WTC11 (cell line): ENCODE data around the gene CIBAR2. TPM values are rescaled to one million over a fixed set of nuclear protein-coding genes. Genes with fewer than 3 reads are reported as not detected.

Source experiments
- ATAC-seq: fragments of 200-7000 bp; cut with Tn5 transposase; 2 replicates; pipeline ENCODE4 v1.10.0; 2021; ENCODE audit warnings: mild to moderate bottlenecking, moderate library complexity
- CTCF ChIA-PET: fragments of 300-600 bp; sonication (Branson Sonifier 250); formaldehyde crosslinking; loops from one replicate; lab custom pipeline; 2021; ENCODE audit warnings: antibody characterized with exemption; lab: Charles Lee
- POLR2A ChIA-PET: fragments of 350-600 bp; sonication (Branson Sonifier 250); formaldehyde crosslinking; loops from one replicate; lab custom pipeline; 2021; ENCODE audit warnings: antibody characterized with exemption; lab: Charles Lee
- DNase-seq: peaks from one replicate; pipeline ENCODE4 v3.0.0; 2021; ENCODE audit warnings: low spot score
- H3K27ac Mint-ChIP-seq: 2 replicates; pipeline ENCODE4 v1.8.0; 2021; ENCODE audit warnings: mixed read lengths
- H3K27me3 Mint-ChIP-seq: 2 replicates; pipeline ENCODE4 v1.8.0; 2021; ENCODE audit warnings: low read depth, mild to moderate bottlenecking, moderate library complexity, mixed read lengths
- H3K36me3 Mint-ChIP-seq: 2 replicates; pipeline ENCODE4 v1.8.0; 2021; ENCODE audit warnings: mixed read lengths
- H3K4me1 Mint-ChIP-seq: 2 replicates; pipeline ENCODE4 v1.8.0; 2022; ENCODE audit warnings: mixed read lengths
- H3K4me3 Mint-ChIP-seq: 2 replicates; pipeline ENCODE4 v1.8.0; 2021; ENCODE audit warnings: mild to moderate bottlenecking, moderate library complexity, mixed read lengths
- H3K9me3 Mint-ChIP-seq: 2 replicates; pipeline ENCODE4 v1.8.0; 2021; ENCODE audit warnings: mixed read lengths
- ATF1 ChIP-seq: sonication (generic); formaldehyde crosslinking; IDR thresholded peaks from 2 replicates; pipeline ENCODE4 v1.8.1; 2023; ENCODE audit warnings: mild to moderate bottlenecking, moderate library complexity, missing genetic modification reagents
- CBFB ChIP-seq: sonication (generic); formaldehyde crosslinking; IDR thresholded peaks from 2 replicates; pipeline ENCODE4 v1.8.1; 2022; ENCODE audit warnings: mild to moderate bottlenecking, low read depth, missing genetic modification reagents
- ESRRA ChIP-seq: sonication (generic); formaldehyde crosslinking; IDR thresholded peaks from 2 replicates; pipeline ENCODE4 v1.8.1; 2022; ENCODE audit warnings: mild to moderate bottlenecking, missing genetic modification reagents, borderline replicate concordance
- GRHL2 ChIP-seq: fragments of 250-450 bp; sonication (Bioruptor Pico); IDR thresholded peaks from 2 replicates; pipeline ENCODE4 v1.8.0; 2022; ENCODE audit warnings: mild to moderate bottlenecking, moderate library complexity; ENCODE audit not compliant: insufficient replicate concordance, severe bottlenecking
- GTF2I ChIP-seq: fragments of 250-450 bp; sonication (Bioruptor Pico); conservative IDR thresholded peaks from 2 replicates; pipeline ENCODE4 v1.4.0; 2021; ENCODE audit warnings: mild to moderate bottlenecking
- MXD4 ChIP-seq: fragments of 250-450 bp; sonication (Bioruptor Pico); IDR thresholded peaks from 2 replicates; pipeline ENCODE4 v1.8.0; 2021; ENCODE audit warnings: mild to moderate bottlenecking, moderate library complexity, borderline replicate concordance
- MYBL2 ChIP-seq: sonication (generic); formaldehyde crosslinking; IDR thresholded peaks from 2 replicates; pipeline ENCODE4 v1.8.1; 2023; ENCODE audit warnings: mild to moderate bottlenecking, moderate library complexity, missing genetic modification reagents
- NFATC4 ChIP-seq: fragments of 250-450 bp; sonication (Bioruptor Pico); IDR thresholded peaks from 2 replicates; pipeline ENCODE4 v1.9.0; 2021; ENCODE audit warnings: mild to moderate bottlenecking
- RELA ChIP-seq: sonication (generic); formaldehyde crosslinking; IDR thresholded peaks from 2 replicates; pipeline ENCODE4 v1.8.1; 2022; ENCODE audit warnings: missing genetic modification reagents, mild to moderate bottlenecking, borderline replicate concordance
- RORB ChIP-seq: fragments of 250-450 bp; sonication (Bioruptor Pico); IDR thresholded peaks from 2 replicates; pipeline ENCODE4 v1.9.0; 2021; ENCODE audit warnings: mild to moderate bottlenecking
- SP1 ChIP-seq: sonication (generic); formaldehyde crosslinking; conservative IDR thresholded peaks from 2 replicates; pipeline ENCODE4 v1.8.1; 2022; ENCODE audit warnings: missing genetic modification reagents
- TEAD4 ChIP-seq: sonication (generic); formaldehyde crosslinking; IDR thresholded peaks from 2 replicates; pipeline ENCODE4 v1.8.0; 2022; ENCODE audit warnings: mild to moderate bottlenecking, missing genetic modification reagents
- ZNF219 ChIP-seq: sonication (generic); formaldehyde crosslinking; IDR thresholded peaks from 2 replicates; pipeline ENCODE4 v1.8.0; 2023; ENCODE audit warnings: missing genetic modification reagents, mild to moderate bottlenecking, borderline replicate concordance
- ZNF671 ChIP-seq: fragments of 250-450 bp; sonication (Bioruptor Pico); IDR thresholded peaks from 2 replicates; pipeline ENCODE4 v1.8.0; 2021; ENCODE audit warnings: mild to moderate bottlenecking
- total RNA-seq: library from RNA; stranded (reverse); gene quantifications from 3 replicates; pipeline ENCODE4 v1.2.3, GENCODE V29; 2021
- TF ChIP-seq, protein P1 (sequence below): sonication (generic); formaldehyde crosslinking; IDR thresholded peaks from 2 replicates; pipeline ENCODE4 v1.8.0; 2023; ENCODE audit warnings: missing genetic modification reagents, mild to moderate bottlenecking, borderline replicate concordance
- TF ChIP-seq, protein P2 (sequence below): sonication (generic); formaldehyde crosslinking; IDR thresholded peaks from 2 replicates; pipeline ENCODE4 v1.8.1; 2023; ENCODE audit warnings: mild to moderate bottlenecking, moderate library complexity, missing genetic modification reagents
- TF ChIP-seq, protein P3 (sequence below): sonication (generic); formaldehyde crosslinking; IDR thresholded peaks from 2 replicates; pipeline ENCODE4 v1.8.1; 2022; ENCODE audit warnings: mild to moderate bottlenecking, missing genetic modification reagents, moderate library complexity, borderline replicate concordance
- TF ChIP-seq, protein P4 (sequence below): fragments of 250-450 bp; sonication (Bioruptor Pico); IDR thresholded peaks from 2 replicates; pipeline ENCODE4 v1.9.0; 2021; ENCODE audit warnings: mild to moderate bottlenecking
- TF ChIP-seq, protein P5 (sequence below): sonication (generic); formaldehyde crosslinking; IDR thresholded peaks from 2 replicates; pipeline ENCODE4 v1.8.0; 2022; ENCODE audit warnings: mild to moderate bottlenecking, missing genetic modification reagents
- TF ChIP-seq, protein P6 (sequence below): sonication (generic); formaldehyde crosslinking; IDR thresholded peaks from 2 replicates; pipeline ENCODE4 v1.8.1; 2023; ENCODE audit warnings: mild to moderate bottlenecking, missing genetic modification reagents

The CIBAR2 gene
- total RNA-seq, 1 experiment from 2014 or later: not detected

- Mint-ChIP-seq H3K4me1 (peaks cover 30% of the 10 kb centered on the region), H3K27me3 (no peaks in the 10 kb centered on the region; the same call in 1 of the 2 replicates), H3K9me3 (no peaks in the 10 kb centered on the region), H3K27ac (no peak overlapping the region), H3K4me3 (no peak overlapping the region), H3K36me3 (no peaks in the 10 kb centered on the region)
- no peak for TF ChIP-seq ZNF219 (CRISPR knock-in tag)
- no peak for TF ChIP-seq CBFB (CRISPR knock-in tag)
- TF ChIP-seq, protein P1, sequence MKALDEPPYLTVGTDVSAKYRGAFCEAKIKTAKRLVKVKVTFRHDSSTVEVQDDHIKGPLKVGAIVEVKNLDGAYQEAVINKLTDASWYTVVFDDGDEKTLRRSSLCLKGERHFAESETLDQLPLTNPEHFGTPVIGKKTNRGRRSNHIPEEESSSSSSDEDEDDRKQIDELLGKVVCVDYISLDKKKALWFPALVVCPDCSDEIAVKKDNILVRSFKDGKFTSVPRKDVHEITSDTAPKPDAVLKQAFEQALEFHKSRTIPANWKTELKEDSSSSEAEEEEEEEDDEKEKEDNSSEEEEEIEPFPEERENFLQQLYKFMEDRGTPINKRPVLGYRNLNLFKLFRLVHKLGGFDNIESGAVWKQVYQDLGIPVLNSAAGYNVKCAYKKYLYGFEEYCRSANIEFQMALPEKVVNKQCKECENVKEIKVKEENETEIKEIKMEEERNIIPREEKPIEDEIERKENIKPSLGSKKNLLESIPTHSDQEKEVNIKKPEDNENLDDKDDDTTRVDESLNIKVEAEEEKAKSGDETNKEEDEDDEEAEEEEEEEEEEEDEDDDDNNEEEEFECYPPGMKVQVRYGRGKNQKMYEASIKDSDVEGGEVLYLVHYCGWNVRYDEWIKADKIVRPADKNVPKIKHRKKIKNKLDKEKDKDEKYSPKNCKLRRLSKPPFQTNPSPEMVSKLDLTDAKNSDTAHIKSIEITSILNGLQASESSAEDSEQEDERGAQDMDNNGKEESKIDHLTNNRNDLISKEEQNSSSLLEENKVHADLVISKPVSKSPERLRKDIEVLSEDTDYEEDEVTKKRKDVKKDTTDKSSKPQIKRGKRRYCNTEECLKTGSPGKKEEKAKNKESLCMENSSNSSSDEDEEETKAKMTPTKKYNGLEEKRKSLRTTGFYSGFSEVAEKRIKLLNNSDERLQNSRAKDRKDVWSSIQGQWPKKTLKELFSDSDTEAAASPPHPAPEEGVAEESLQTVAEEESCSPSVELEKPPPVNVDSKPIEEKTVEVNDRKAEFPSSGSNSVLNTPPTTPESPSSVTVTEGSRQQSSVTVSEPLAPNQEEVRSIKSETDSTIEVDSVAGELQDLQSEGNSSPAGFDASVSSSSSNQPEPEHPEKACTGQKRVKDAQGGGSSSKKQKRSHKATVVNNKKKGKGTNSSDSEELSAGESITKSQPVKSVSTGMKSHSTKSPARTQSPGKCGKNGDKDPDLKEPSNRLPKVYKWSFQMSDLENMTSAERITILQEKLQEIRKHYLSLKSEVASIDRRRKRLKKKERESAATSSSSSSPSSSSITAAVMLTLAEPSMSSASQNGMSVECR (CRISPR knock-in tag): no peak
- no peak for TF ChIP-seq NFATC4
- TF ChIP-seq TEAD4 (CRISPR knock-in tag): no peak
- TF ChIP-seq, protein P2, sequence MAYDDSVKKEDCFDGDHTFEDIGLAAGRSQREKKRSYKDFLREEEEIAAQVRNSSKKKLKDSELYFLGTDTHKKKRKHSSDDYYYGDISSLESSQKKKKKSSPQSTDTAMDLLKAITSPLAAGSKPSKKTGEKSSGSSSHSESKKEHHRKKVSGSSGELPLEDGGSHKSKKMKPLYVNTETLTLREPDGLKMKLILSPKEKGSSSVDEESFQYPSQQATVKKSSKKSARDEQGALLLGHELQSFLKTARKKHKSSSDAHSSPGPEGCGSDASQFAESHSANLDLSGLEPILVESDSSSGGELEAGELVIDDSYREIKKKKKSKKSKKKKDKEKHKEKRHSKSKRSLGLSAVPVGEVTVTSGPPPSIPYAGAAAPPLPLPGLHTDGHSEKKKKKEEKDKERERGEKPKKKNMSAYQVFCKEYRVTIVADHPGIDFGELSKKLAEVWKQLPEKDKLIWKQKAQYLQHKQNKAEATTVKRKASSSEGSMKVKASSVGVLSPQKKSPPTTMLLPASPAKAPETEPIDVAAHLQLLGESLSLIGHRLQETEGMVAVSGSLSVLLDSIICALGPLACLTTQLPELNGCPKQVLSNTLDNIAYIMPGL (CRISPR knock-in tag): no peak
- TF ChIP-seq, protein P3, sequence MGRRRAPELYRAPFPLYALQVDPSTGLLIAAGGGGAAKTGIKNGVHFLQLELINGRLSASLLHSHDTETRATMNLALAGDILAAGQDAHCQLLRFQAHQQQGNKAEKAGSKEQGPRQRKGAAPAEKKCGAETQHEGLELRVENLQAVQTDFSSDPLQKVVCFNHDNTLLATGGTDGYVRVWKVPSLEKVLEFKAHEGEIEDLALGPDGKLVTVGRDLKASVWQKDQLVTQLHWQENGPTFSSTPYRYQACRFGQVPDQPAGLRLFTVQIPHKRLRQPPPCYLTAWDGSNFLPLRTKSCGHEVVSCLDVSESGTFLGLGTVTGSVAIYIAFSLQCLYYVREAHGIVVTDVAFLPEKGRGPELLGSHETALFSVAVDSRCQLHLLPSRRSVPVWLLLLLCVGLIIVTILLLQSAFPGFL (CRISPR knock-in tag): no peak
- no peak for TF ChIP-seq MXD4
- no peak for TF ChIP-seq GTF2I
- DNase-seq (no peak), ATAC-seq (no peak)
- CTCF ChIA-PET: interaction anchor here (0.9 to 1.5 kb wide), 6 partner anchors 10 to 167 kb away, joined by 3 to 15 read pairs (median 4); no protein-coding TSS in a partner anchor
- POLR2A ChIA-PET: no interaction called here
Observed at GRCh38 chr16:85130705-85131028, 18.4 kb upstream of the CIBAR2 start.

- DNase-seq (no peak), ATAC-seq (no peak)
- Mint-ChIP-seq H3K27me3 (no peaks in the 10 kb centered on the region; the same call in 1 of the 2 replicates), H3K27ac (no peak overlapping the region), H3K36me3 (no peaks in the 10 kb centered on the region), H3K4me3 (no peak overlapping the region), H3K9me3 (no peaks in the 10 kb centered on the region; the same call in 1 of the 2 replicates), H3K4me1 (peaks cover 31% of the 10 kb centered on the region)
- POLR2A ChIA-PET: no interaction called here
- CTCF ChIA-PET: interaction anchor here (0.6 to 1.5 kb wide), 9 partner anchors 10 to 371 kb away, joined by 3 to 15 read pairs (median 3); no protein-coding TSS in a partner anchor
- TF ChIP-seq RORB (no peak), SP1 (no peak), RELA (CRISPR knock-in tag) (no peak), MYBL2 (CRISPR knock-in tag) (no peak), ZNF219 (CRISPR knock-in tag) (no peak), ESRRA (CRISPR knock-in tag) (no peak), GRHL2 (no peak), ZNF671 (CRISPR knock-in tag) (no peak), ATF1 (CRISPR knock-in tag) (no peak)
- TF ChIP-seq, protein P4, sequence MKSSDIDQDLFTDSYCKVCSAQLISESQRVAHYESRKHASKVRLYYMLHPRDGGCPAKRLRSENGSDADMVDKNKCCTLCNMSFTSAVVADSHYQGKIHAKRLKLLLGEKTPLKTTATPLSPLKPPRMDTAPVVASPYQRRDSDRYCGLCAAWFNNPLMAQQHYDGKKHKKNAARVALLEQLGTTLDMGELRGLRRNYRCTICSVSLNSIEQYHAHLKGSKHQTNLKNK (CRISPR knock-in tag): no peak
- TF ChIP-seq, protein P5, sequence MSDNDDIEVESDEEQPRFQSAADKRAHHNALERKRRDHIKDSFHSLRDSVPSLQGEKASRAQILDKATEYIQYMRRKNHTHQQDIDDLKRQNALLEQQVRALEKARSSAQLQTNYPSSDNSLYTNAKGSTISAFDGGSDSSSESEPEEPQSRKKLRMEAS: no peak
- TF ChIP-seq, protein P1 (CRISPR knock-in tag): no peak
- TF ChIP-seq, protein P6, sequence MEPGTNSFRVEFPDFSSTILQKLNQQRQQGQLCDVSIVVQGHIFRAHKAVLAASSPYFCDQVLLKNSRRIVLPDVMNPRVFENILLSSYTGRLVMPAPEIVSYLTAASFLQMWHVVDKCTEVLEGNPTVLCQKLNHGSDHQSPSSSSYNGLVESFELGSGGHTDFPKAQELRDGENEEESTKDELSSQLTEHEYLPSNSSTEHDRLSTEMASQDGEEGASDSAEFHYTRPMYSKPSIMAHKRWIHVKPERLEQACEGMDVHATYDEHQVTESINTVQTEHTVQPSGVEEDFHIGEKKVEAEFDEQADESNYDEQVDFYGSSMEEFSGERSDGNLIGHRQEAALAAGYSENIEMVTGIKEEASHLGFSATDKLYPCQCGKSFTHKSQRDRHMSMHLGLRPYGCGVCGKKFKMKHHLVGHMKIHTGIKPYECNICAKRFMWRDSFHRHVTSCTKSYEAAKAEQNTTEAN (CRISPR knock-in tag): no peak
Observed at GRCh38 chr16:85129876-85130704, 17.8 kb upstream of the CIBAR2 start.
